OCI-LY7 (cell line): ENCODE results near the gene LRTM1.

Experiments
- CTCF ChIP-seq: fragments of 200-600 bp; sonication (generic); conservative IDR thresholded peaks from 2 replicates; pipeline ENCODE4 v1.5.1; 2014; ENCODE audit warnings: mild to moderate bottlenecking, antibody characterized with exemption, low read length, moderate library complexity, mixed read lengths
- EZH2phosphoT487 ChIP-seq: fragments of 200-600 bp; sonication (generic); IDR thresholded peaks from 2 replicates; pipeline ENCODE4 v1.6.1; 2018; ENCODE audit warnings: low read depth, borderline replicate concordance, mild to moderate bottlenecking, mixed run types, antibody characterized with exemption, low read length, moderate library complexity, mixed read lengths

GRCh38 chr3:54940971-54941370 lies 13.1 kb upstream of the LRTM1 start:
- TF ChIP-seq CTCF: no peak
- TF ChIP-seq EZH2phosphoT487: no peak
